Measurements from ENCODE around the gene DOLPP1.
"Not testable (repeated sequence)": the region's sequence is repeated elsewhere in the genome, so short reads cannot be mapped to it uniquely, and the experiment has no call there.

DOLPP1 gene

DNA sequence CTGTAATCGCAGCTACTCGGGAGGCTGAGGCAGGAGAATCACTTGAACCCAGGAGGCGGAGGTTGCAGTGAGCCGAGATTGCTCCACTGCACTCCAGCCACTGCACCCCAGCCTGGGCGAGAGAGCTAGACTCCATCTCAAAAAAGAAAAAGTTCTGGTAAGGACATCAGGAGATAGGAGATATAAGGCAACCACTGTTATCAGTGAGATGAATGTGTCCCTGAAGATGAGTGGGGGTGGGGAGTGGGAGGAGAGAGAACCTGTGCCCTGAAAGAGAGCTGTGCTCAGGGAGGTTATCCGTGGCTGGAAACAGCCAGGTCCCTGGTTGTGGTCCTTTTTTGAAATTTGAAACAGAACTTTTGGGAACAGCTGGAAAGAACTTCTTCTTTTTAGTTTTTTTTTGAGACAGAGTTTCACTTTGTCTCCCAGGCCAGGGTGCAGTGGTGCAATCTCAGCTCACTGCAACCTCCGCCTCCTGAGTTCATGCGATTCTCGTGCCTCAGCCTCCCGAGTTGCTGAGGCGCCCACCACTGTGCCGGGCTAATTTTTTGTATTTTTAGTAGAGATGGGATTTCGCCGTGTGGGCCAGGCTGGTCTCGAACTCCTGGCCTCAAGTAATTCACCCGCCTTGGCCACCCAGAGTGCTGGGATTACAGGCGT, 32.9 kb downstream of the DOLPP1 start:
- no peak for DNase-seq

GRCh38 chr9:129118799-129119198, 37.9 kb downstream of the DOLPP1 start:
- no peak for DNase-seq

- no peak for DNase-seq
Observed at GRCh38 chr9:129121483-129121882, 40.6 kb downstream of the DOLPP1 start.

DNA sequence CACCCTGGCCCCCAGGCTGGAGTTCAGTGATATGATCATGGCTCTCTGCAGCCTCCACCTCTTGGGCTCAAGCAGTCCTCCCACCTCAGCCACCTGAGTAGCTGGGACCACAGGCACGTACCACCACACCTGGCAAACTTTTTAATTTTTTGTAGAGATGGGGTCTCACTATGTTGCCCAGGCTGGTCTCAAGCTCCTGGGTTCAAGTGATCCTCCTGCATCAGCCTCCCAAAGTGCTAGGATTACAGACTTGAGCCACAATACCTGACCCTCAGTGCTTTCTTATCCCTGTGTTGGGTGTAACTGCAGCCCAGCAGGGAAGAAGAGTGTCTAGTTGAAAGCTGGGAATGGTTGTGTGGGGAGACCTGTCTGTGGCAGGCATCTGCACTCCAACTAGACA, 41.2 kb downstream of the DOLPP1 start:
- DNase-seq = no peak

GRCh38 chr9:129122976-129123375, 42.1 kb downstream of the DOLPP1 start:
- not testable (repeated sequence) for DNase-seq

DNA sequence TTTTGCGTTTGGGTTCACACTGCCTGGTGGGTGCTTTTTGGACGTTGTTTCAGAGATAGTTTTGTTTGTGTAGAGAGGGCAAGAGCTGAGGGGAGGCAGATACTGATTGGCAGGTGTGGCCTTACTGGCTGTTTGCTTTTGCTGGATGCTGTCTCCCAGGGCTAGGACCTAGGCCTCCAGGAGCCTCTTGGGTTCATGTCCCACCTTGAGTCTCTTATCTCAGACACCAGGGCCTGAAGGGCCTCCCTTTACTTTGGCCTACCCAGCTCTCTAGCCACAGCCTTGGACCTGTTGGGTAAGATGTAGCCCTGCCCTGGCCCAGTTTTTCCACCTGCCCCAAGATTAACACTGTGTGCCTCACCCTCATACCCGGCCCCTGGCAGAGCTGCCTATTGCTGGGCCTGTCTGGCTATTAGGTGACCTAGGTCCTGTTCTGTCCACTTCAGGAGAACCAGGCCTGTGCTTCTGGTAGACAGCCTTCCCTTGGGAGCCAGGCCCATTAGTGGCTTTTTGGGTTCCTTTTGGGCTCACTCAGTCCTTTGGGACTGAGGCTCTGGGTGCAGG, 43.7 kb downstream of the DOLPP1 start:
- DNase-seq = no peak

- DNase-seq = no peak
Observed at GRCh38 chr9:129125478-129125877, 44.6 kb downstream of the DOLPP1 start.

GRCh38 chr9:129126749-129127618, 46.1 kb downstream of the DOLPP1 start:
- no peak for DNase-seq

DNA sequence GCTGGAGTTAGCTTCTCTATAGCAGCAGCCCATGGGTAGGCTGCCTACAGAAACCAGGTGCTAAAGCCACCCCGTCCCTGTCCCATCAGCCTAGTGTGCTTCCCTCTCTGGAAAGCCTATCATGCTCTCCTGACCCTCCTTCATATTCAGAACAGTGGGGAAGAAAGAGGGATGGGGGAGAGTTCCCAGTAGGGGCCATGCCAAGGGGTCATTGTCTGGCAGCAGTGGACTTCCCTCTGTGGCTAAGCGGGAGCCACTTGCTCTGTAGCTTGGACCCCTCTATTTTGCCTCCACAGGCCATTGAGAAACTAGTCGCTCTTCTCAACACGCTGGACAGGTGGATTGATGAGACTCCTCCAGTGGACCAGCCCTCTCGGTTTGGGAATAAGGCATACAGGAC, 47.8 kb downstream of the DOLPP1 start:
- DNase-seq = no peak

DNA sequence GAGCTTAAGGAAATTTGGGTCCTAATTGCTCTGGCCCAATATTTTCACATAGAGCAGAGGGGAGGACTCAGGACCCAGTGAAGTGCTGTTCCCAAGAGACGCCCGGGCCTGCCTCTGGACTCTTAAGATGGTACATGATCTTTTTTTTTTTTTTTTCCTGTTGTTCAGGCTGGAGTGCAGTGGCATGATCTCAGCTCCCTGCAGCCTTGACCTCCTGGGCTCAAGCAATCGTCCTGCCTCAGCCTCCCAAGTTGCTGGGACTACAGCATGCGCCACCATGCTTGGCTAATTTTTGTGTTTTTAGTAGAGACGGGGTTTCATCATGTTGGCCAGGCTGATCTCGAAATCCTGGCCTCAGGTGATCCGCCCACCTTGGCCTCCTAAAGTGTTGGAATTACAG, 49.4 kb downstream of the DOLPP1 start:
- DNase-seq = not testable (repeated sequence)

GRCh38 chr9:129130791-129131190, 49.9 kb downstream of the DOLPP1 start:
- DNase-seq = no peak

DNA sequence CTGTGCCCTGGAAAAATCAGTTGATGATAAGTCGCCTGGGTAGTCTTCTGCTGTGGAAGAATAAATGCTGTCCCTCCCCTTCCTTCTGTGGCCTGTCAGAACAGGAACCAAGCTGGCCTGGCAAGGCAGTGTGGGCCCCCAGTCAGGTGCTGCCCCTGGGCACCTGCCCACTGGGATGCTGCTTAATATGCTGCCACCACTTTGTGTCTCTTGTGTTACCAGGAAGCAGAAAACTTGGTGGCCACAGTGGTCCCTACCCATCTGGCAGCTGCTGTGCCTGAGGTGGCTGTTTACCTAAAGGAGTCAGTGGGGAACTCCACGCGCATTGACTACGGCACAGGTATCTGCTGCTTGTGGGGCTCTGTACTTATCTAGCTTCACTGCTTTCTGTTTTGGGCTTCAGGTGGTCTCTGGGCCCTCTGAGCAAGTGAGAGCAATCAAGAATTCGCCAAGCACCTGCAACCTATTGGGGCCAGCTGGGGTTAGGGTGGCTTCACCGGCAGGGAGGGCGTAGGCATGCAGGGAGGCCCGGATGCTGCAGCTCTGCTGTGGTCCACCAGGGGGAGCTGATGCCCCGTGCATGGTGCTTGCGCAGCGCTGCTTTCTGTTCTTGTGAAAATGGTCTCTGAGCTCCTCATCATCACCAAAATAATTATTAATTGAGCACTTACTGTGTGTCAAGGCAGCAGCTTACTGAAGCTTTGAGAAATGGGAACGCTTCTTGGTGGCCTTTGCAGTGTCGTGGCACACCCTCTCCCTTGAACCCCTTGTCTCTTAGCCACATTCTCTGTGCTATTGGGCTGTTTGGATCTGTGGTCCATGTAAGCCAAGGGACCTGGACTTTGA, 50.6 kb downstream of the DOLPP1 start:
- peak; percentile 25 for DNase-seq

- DNase-seq = no peak
Observed at GRCh38 chr9:129133082-129133481, 52.2 kb downstream of the DOLPP1 start.

DNA sequence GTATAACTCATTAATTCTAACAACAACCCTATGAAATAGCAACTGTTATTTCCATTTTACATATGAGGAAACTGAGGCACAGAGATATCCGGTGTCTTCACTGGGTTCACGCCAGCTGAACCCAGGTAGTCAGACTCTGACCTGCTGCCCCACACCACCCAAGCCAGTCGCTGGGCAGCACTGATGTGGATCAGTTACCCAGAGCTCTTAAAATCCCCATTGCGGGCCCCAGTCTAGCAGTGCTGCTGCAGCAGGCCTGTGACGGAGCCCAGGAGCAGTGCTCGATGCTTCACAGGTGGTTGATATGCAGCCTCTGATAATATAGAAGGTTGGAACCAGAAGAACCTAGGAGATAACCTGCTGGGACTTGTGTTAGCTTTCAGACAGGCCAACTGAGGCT, 54.6 kb downstream of the DOLPP1 start:
- DNase-seq = no peak

DNA sequence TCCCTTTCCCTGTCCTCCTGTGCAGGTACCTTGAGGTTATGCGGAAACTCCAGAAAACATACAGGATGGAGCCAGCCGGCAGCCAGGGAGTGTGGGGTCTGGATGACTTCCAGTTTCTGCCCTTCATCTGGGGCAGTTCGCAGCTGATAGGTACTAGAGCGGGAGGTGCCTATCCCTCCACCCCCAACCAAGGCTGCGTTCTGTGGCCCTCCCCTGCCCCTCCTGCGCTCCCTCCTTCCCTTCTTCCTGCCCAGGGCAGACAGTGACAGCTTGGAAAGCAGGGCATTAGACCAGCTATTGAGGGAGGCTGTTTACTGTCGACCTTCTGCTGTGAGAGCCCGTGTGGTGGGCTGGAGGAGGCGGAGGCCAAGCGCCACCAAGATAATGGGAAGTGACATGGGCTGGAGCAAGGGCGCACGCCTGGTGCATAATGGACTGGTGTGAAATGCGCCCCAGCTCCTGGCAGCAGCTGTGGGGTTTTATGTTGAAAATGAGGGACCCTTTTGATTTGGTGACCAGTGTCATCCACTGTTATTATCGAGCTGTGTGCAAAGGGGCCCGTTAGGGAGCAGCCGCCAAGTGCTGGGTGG, 55.6 kb downstream of the DOLPP1 start:
- DNase-seq = no peak

DNA sequence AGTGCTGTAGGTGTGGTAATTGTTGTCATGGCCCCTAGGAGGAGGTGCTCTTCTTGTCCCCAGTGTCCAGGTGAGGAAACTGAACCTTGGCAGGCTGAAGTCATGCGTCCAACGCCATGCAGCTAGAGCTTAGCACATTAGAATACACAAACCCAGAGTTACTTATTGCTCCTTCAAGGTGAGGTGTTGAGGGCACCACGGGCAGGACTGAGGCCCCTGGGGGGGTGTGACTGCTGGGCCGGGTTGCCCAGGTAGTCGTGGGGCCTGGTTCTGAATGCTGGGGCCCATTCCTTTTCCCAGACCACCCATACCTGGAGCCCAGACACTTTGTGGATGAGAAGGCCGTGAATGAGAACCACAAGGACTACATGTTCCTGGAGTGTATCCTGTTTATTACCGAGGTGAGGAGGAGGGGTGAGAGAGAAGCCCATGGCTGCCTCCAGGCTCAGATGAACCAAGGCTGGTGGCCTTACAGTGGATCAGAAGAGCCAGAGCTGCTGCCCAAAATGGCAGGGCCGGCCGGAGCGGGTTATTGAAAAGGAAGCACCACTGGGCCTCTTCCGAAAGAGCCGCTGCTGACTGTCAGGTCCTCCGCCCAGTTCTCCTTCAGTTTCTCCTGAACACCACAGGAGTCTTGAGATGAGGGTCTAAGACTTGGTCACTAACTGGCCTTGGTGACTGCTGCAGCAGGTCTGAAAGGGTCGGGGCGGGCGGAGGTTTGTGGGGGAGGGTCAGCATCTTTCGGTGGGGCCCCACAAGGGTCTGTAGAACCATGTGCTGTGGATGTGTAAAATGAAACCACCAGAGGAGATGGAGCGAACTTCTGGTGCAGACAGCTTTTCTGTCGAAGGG, 56.6 kb downstream of the DOLPP1 start:
- DNase-seq = no peak

DNA sequence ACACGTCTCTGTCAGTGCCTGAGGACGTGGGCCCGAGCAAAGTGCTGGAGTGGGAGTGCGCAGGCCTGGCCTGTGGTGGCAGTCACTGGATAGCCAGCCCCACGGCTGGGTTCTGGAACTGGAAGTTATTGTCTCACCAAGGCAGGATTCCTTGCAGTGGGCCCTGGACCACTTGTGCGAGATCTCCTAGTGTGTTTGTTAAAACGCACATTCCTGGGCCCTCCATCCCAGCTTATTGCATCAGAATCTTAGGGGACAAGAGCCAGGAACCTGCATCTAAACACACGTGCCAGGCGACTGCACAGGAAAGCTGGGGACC, 57.2 kb downstream of the DOLPP1 start:
- DNase-seq = no peak

DNA sequence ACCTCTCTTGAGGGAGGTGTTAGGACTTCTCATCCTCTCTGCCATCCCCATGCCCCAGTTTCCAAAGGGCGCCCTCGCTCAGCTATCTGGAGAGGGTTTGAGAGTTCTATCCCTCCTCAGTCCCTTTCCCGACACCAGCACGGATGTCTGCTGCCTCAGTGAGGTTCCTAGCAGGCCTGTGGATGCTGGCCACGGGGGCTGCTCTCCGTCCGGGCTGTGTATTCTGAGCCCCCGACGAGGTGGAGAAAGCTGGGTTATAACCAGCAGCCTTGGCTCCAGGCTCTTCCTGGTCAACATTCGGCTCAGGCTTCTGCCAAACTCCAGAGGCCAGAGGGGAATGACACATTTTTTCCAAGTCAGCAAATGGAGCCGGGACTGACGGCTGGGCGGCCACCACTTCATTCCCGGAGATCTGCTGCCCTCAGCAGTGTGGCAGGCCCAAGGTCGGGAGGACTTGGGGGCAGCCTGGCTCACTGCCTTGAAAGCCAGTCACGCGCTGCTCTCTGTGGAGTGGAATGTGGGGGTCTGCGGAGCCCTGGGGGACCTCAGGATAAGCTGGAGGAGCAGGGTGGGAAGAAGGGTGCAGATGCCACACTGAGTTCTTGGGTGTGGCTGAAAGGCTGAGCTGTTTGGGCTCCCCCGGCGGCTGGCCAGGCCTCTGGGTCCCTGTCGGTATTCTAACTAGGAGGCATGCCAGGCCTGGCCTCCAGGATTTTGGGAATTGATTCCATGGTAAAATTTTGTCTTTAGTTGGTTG, 57.7 kb downstream of the DOLPP1 start:
- no peak for DNase-seq

- DNase-seq = peak; percentile 61
Observed at GRCh38 chr9:129139233-129139992, 58.5 kb downstream of the DOLPP1 start.

DNA sequence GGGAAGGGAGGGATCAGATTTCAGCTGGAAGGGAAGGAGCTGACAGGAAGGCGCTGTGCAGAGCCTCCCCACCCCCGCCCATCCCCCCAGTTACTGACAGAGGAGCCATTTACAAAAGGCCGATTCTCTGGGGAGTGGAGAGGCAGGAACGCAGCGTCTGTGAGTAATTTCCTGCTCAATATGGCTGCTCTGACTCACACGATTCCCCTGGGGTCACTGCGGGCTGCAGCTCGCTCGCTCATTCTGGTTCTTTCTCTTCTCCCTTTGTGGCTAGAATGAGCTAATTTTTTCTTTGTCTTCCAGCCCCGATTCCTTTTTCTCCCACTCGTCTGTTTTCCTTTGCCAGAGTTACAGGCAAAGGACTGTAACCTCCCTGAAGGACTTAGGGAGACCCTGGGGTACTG, 59.1 kb downstream of the DOLPP1 start:
- peak; percentile 96 for DNase-seq
